Measurements from ENCODE around the gene KRT80. TPM values are rescaled to one million over a fixed set of nuclear protein-coding genes. Genes with fewer than 3 reads are reported as not detected.

Gene KRT80
- total and polyA plus RNA-seq, 2 experiments from 2014 or later, result not detected

DNA sequence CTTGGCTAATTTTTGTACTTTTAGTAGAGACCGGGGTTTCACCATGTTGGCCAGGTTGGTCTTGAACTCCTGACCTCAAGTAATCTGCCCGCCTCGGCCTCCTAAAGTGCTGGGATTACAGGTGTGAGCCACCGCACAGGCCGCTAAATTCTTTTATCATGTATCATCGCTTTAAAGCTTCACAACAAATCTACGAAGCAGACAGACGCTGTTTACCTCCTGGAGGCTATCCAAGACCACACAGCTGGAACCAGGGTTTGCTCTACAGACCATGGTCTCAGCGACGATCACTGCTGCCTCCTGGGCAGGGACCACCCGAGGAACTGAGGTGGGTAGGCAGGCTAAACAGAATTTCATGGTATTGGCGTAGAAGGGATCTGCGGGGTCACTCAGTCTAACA, 27.2 kb downstream of the KRT80 start:
- H3K27ac ChIP-seq (ENCODE audit: low read depth), result no peak overlapping the region
- no peak overlapping the region for H3K4me3 Mint-ChIP-seq
- no peaks in the 10 kb centered on the region for H3F3A ChIP-seq (replicated peaks; ENCODE audit: low read depth)
- no peaks in the 10 kb centered on the region for H4K20me1 ChIP-seq (replicated peaks; ENCODE audit: insufficient read depth)
- no peak overlapping the region for H3K27ac Mint-ChIP-seq
- no peaks in the 10 kb centered on the region for H3K36me3 Mint-ChIP-seq (ENCODE audit: low read depth)
- no peaks in the 10 kb centered on the region for H3K79me2 ChIP-seq (replicated peaks; ENCODE audit: insufficient read depth)
- H3K27me3 Mint-ChIP-seq (ENCODE audit: insufficient read depth, low read depth, poor library complexity), result peaks cover 10% of the 10 kb centered on the region
- H3K9me2 ChIP-seq (ENCODE audit: insufficient read depth), result no peaks in the 10 kb centered on the region
- no peaks in the 10 kb centered on the region for H3K4me1 ChIP-seq (ENCODE audit: insufficient read depth)
- H2AFZ ChIP-seq, result no peak overlapping the region; the same call in 1 of the 2 replicates
- H3K9me3 Mint-ChIP-seq, result no peaks in the 10 kb centered on the region; the same call in 2 of the 3 replicates
- no peaks in the 10 kb centered on the region for H3K27me3 ChIP-seq (ENCODE audit: insufficient read depth)
- DNase-seq (ENCODE audit: low spot score), result no peak
- H3K36me3 ChIP-seq (ENCODE audit: insufficient read depth), result no peaks in the 10 kb centered on the region
- no peak overlapping the region for H3K4me3 ChIP-seq
- H3K4me1 Mint-ChIP-seq, result peaks cover 14% of the 10 kb centered on the region
- H3K4me2 ChIP-seq, result no peak overlapping the region
- ATAC-seq, result no peak
- TF ChIP-seq STAT1 (IDR thresholded peaks at IDR 0.05; ENCODE audit: unreplicated experiment), result no peak

DNA sequence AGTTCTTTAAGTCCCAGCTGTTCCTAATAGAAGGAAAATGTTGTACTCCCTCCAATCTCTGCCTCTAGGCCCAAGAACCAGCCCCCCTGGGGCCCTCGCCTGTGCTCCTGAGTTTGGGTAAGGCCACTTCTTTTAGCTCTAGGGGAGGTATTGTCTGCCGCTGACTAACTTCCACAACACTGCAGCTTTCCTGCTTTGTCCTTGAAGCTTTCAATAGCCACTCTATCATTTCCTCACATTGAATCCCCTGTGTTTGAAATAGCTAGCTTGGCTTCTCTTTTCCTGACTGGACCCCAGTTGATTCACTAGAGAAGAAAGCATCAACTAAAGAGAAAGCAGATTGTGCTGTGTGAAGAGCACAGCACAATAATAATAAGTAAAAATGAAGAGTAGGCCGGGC, 28.8 kb downstream of the KRT80 start:
- TF ChIP-seq EZH2 (IDR thresholded peaks at IDR 0.05; ENCODE audit: low read depth, unreplicated experiment), result no peak
- no peak for TF ChIP-seq CREB1 (CRISPR knock-in tag; IDR thresholded peaks at IDR 0.05; ENCODE audit: low read depth)
- TF ChIP-seq, protein P1, sequence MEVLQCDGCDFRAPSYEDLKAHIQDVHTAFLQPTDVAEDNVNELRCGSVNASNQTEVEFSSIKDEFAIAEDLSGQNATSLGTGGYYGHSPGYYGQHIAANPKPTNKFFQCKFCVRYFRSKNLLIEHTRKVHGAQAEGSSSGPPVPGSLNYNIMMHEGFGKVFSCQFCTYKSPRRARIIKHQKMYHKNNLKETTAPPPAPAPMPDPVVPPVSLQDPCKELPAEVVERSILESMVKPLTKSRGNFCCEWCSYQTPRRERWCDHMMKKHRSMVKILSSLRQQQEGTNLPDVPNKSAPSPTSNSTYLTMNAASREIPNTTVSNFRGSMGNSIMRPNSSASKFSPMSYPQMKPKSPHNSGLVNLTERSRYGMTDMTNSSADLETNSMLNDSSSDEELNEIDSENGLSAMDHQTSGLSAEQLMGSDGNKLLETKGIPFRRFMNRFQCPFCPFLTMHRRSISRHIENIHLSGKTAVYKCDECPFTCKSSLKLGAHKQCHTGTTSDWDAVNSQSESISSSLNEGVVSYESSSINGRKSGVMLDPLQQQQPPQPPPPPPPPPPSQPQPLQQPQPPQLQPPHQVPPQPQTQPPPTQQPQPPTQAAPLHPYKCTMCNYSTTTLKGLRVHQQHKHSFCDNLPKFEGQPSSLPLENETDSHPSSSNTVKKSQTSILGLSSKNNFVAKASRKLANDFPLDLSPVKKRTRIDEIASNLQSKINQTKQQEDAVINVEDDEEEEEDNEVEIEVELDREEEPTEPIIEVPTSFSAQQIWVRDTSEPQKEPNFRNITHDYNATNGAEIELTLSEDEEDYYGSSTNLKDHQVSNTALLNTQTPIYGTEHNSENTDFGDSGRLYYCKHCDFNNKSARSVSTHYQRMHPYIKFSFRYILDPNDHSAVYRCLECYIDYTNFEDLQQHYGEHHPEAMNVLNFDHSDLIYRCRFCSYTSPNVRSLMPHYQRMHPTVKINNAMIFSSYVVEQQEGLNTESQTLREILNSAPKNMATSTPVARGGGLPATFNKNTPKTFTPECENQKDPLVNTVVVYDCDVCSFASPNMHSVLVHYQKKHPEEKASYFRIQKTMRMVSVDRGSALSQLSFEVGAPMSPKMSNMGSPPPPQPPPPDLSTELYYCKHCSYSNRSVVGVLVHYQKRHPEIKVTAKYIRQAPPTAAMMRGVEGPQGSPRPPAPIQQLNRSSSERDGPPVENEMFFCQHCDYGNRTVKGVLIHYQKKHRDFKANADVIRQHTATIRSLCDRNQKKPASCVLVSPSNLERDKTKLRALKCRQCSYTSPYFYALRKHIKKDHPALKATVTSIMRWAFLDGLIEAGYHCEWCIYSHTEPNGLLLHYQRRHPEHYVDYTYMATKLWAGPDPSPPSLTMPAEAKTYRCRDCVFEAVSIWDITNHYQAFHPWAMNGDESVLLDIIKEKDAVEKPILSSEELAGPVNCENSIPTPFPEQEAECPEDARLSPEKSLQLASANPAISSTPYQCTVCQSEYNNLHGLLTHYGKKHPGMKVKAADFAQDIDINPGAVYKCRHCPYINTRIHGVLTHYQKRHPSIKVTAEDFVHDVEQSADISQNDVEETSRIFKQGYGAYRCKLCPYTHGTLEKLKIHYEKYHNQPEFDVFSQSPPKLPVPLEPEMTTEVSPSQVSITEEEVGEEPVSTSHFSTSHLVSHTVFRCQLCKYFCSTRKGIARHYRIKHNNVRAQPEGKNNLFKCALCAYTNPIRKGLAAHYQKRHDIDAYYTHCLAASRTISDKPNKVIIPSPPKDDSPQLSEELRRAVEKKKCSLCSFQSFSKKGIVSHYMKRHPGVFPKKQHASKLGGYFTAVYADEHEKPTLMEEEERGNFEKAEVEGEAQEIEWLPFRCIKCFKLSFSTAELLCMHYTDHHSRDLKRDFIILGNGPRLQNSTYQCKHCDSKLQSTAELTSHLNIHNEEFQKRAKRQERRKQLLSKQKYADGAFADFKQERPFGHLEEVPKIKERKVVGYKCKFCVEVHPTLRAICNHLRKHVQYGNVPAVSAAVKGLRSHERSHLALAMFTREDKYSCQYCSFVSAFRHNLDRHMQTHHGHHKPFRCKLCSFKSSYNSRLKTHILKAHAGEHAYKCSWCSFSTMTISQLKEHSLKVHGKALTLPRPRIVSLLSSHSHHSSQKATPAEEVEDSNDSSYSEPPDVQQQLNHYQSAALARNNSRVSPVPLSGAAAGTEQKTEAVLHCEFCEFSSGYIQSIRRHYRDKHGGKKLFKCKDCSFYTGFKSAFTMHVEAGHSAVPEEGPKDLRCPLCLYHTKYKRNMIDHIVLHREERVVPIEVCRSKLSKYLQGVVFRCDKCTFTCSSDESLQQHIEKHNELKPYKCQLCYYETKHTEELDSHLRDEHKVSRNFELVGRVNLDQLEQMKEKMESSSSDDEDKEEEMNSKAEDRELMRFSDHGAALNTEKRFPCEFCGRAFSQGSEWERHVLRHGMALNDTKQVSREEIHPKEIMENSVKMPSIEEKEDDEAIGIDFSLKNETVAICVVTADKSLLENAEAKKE (CRISPR knock-in tag; IDR thresholded peaks at IDR 0.05), result no peak
- TF ChIP-seq, protein P2, sequence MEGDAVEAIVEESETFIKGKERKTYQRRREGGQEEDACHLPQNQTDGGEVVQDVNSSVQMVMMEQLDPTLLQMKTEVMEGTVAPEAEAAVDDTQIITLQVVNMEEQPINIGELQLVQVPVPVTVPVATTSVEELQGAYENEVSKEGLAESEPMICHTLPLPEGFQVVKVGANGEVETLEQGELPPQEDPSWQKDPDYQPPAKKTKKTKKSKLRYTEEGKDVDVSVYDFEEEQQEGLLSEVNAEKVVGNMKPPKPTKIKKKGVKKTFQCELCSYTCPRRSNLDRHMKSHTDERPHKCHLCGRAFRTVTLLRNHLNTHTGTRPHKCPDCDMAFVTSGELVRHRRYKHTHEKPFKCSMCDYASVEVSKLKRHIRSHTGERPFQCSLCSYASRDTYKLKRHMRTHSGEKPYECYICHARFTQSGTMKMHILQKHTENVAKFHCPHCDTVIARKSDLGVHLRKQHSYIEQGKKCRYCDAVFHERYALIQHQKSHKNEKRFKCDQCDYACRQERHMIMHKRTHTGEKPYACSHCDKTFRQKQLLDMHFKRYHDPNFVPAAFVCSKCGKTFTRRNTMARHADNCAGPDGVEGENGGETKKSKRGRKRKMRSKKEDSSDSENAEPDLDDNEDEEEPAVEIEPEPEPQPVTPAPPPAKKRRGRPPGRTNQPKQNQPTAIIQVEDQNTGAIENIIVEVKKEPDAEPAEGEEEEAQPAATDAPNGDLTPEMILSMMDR (conservative IDR thresholded peaks at IDR 0.05; ENCODE audit: low read depth in 2 of 2), result no peak
- no peak for TF ChIP-seq NANOG (IDR thresholded peaks at IDR 0.05; ENCODE audit: borderline replicate concordance)
- Histone ChIP-seq H3K9me2 (ENCODE audit: insufficient read depth) (no peaks in the 10 kb centered on the region), H3K27ac (ENCODE audit: low read depth) (no peak overlapping the region), H2AFZ (0 out of 2 replicates have a peak overlapping the region, but pooled peaks have one; percentile 2), H4K20me1 (replicated peaks; ENCODE audit: insufficient read depth) (no peaks in the 10 kb centered on the region), H3K4me1 (ENCODE audit: insufficient read depth) (no peaks in the 10 kb centered on the region), H3K36me3 (ENCODE audit: insufficient read depth) (no peaks in the 10 kb centered on the region), H3K4me2 (no peak overlapping the region), H3K79me2 (replicated peaks; ENCODE audit: insufficient read depth) (no peaks in the 10 kb centered on the region), H3F3A (replicated peaks; ENCODE audit: low read depth) (no peaks in the 10 kb centered on the region), H3K4me3 (no peak overlapping the region), H3K27me3 (ENCODE audit: insufficient read depth) (no peaks in the 10 kb centered on the region)
- Mint-ChIP-seq H3K4me1 (peaks cover 14% of the 10 kb centered on the region), H3K4me3 (no peak overlapping the region), H3K9me3 (no peaks in the 10 kb centered on the region; the same call in 2 of the 3 replicates), H3K27me3 (ENCODE audit: insufficient read depth, low read depth, poor library complexity) (peaks cover 10% of the 10 kb centered on the region), H3K36me3 (ENCODE audit: low read depth) (no peaks in the 10 kb centered on the region; the same call in 2 of the 3 replicates), H3K27ac (no peak overlapping the region)
- DNase-seq (ENCODE audit: low spot score), result no peak
- ATAC-seq, result peak; percentile 6; the same call in 2 of the 3 replicates

Measured in GM23338 (cell line).